WTC11 (cell line): Measurements from ENCODE around the gene RSRC1. TPM values are rescaled to one million over a fixed set of nuclear protein-coding genes. Genes with fewer than 3 reads are reported as not detected.

Source experiments
- ATAC-seq: fragments of 200-7000 bp; cut with Tn5 transposase; 2 replicates; pipeline ENCODE4 v1.10.0; 2021; ENCODE audit warnings: mild to moderate bottlenecking, moderate library complexity
- CTCF ChIA-PET: fragments of 300-600 bp; sonication (Branson Sonifier 250); formaldehyde crosslinking; loops from one replicate; lab custom pipeline; 2021; ENCODE audit warnings: antibody characterized with exemption; lab: Charles Lee
- POLR2A ChIA-PET: fragments of 350-600 bp; sonication (Branson Sonifier 250); formaldehyde crosslinking; loops from one replicate; lab custom pipeline; 2021; ENCODE audit warnings: antibody characterized with exemption; lab: Charles Lee
- DNase-seq: peaks from one replicate; pipeline ENCODE4 v3.0.0; 2021; ENCODE audit warnings: low spot score
- H3K27ac Mint-ChIP-seq: 2 replicates; pipeline ENCODE4 v1.8.0; 2021; ENCODE audit warnings: mixed read lengths
- H3K27me3 Mint-ChIP-seq: 2 replicates; pipeline ENCODE4 v1.8.0; 2021; ENCODE audit warnings: low read depth, mild to moderate bottlenecking, moderate library complexity, mixed read lengths
- H3K36me3 Mint-ChIP-seq: 2 replicates; pipeline ENCODE4 v1.8.0; 2021; ENCODE audit warnings: mixed read lengths
- H3K4me1 Mint-ChIP-seq: 2 replicates; pipeline ENCODE4 v1.8.0; 2022; ENCODE audit warnings: mixed read lengths
- H3K4me3 Mint-ChIP-seq: 2 replicates; pipeline ENCODE4 v1.8.0; 2021; ENCODE audit warnings: mild to moderate bottlenecking, moderate library complexity, mixed read lengths
- H3K9me3 Mint-ChIP-seq: 2 replicates; pipeline ENCODE4 v1.8.0; 2021; ENCODE audit warnings: mixed read lengths
- ATF6 ChIP-seq: sonication (generic); formaldehyde crosslinking; IDR thresholded peaks from 2 replicates; pipeline ENCODE4 v1.8.1; 2023; ENCODE audit warnings: mild to moderate bottlenecking, missing genetic modification reagents
- CREB1 ChIP-seq: sonication (generic); formaldehyde crosslinking; IDR thresholded peaks from 2 replicates; pipeline ENCODE4 v1.8.0; 2023; ENCODE audit warnings: mild to moderate bottlenecking, missing genetic modification reagents
- FOXK1 ChIP-seq: sonication (generic); formaldehyde crosslinking; IDR thresholded peaks from 2 replicates; pipeline ENCODE4 v1.8.0; 2022; ENCODE audit warnings: mild to moderate bottlenecking, moderate library complexity, missing genetic modification reagents
- FOXP4 ChIP-seq: sonication (generic); formaldehyde crosslinking; IDR thresholded peaks from 2 replicates; pipeline ENCODE4 v1.8.0; 2022; ENCODE audit warnings: mild to moderate bottlenecking, missing genetic modification reagents
- HMGA2 ChIP-seq: fragments of 250-450 bp; sonication (Bioruptor Pico); IDR thresholded peaks from 2 replicates; pipeline ENCODE4 v1.4.0; 2021; ENCODE audit warnings: mild to moderate bottlenecking, moderate library complexity
- MAX ChIP-seq: sonication (generic); formaldehyde crosslinking; IDR thresholded peaks from 2 replicates; pipeline ENCODE4 v1.8.0; 2022; ENCODE audit warnings: mild to moderate bottlenecking, missing genetic modification reagents
- NFE2L1 ChIP-seq: sonication (generic); formaldehyde crosslinking; IDR thresholded peaks from 2 replicates; pipeline ENCODE4 v1.8.1; 2023; ENCODE audit warnings: missing genetic modification reagents
- NR1H2 ChIP-seq: sonication (generic); formaldehyde crosslinking; IDR thresholded peaks from 2 replicates; pipeline ENCODE4 v1.9.0; 2021; ENCODE audit warnings: mild to moderate bottlenecking, moderate library complexity, missing genetic modification reagents
- NR2C2 ChIP-seq: sonication (generic); formaldehyde crosslinking; IDR thresholded peaks from 2 replicates; pipeline ENCODE4 v1.8.0; 2022; ENCODE audit warnings: mild to moderate bottlenecking, missing genetic modification reagents
- PRRX2 ChIP-seq: fragments of 250-450 bp; sonication (Bioruptor Pico); IDR thresholded peaks from 2 replicates; pipeline ENCODE4 v1.8.0; 2021; ENCODE audit warnings: mild to moderate bottlenecking
- RORB ChIP-seq: fragments of 250-450 bp; sonication (Bioruptor Pico); IDR thresholded peaks from 2 replicates; pipeline ENCODE4 v1.9.0; 2021; ENCODE audit warnings: mild to moderate bottlenecking
- SOX15 ChIP-seq: fragments of 250-450 bp; sonication (Bioruptor Pico); IDR thresholded peaks from 2 replicates; pipeline ENCODE4 v1.9.0; 2021; ENCODE audit warnings: mild to moderate bottlenecking
- TCF7 ChIP-seq: sonication (generic); formaldehyde crosslinking; IDR thresholded peaks from 2 replicates; pipeline ENCODE4 v1.8.0; 2022; ENCODE audit warnings: mild to moderate bottlenecking, low read depth, missing genetic modification reagents, moderate library complexity
- TEAD1 ChIP-seq: sonication (generic); formaldehyde crosslinking; IDR thresholded peaks from 2 replicates; pipeline ENCODE4 v1.8.0; 2022; ENCODE audit warnings: mild to moderate bottlenecking, missing genetic modification reagents
- ZMAT4 ChIP-seq: fragments of 250-450 bp; sonication (Bioruptor Pico); IDR thresholded peaks from 2 replicates; pipeline ENCODE4 v1.9.0; 2021; ENCODE audit warnings: mild to moderate bottlenecking
- ZNF416 ChIP-seq: fragments of 250-450 bp; sonication (Bioruptor Pico); IDR thresholded peaks from 2 replicates; pipeline ENCODE4 v1.9.0; 2021; ENCODE audit warnings: mild to moderate bottlenecking, inconsistent platforms
- ZNF423 ChIP-seq: fragments of 250-450 bp; sonication (Bioruptor Pico); IDR thresholded peaks from 2 replicates; pipeline ENCODE4 v2.1.2; 2022; ENCODE audit warnings: mild to moderate bottlenecking, moderate library complexity
- total RNA-seq: library from RNA; stranded (reverse); gene quantifications from 3 replicates; pipeline ENCODE4 v1.2.3, GENCODE V29; 2021
- TF ChIP-seq, protein P1 (sequence below): sonication (generic); formaldehyde crosslinking; IDR thresholded peaks from 2 replicates; pipeline ENCODE4 v1.8.1; 2023; ENCODE audit warnings: mild to moderate bottlenecking, missing genetic modification reagents, moderate library complexity
- TF ChIP-seq, protein P2 (sequence below): sonication (generic); formaldehyde crosslinking; IDR thresholded peaks from 2 replicates; pipeline ENCODE4 v1.8.0; 2022; ENCODE audit warnings: mild to moderate bottlenecking, missing genetic modification reagents

Gene RSRC1
- total RNA-seq, 1 experiment from 2014 or later, result 21.3 TPM

DNA sequence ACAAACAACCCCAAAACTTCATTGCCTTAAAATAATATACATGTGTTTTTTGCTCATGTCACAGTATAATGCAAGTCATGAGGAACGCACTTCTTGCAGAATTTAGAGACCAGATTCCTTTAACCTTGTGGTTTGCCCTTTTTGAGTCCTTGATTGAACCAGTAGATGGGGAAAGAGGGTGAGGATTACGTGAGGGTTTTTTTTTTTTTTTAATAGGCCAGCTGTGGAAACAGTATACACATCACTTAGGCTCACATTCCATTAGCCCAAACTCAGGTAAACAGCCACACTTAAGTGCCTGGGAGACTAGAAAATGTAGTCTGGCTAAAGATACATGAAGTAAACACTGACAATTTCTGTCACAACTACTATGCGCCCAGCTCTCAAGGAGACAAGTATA lies 346.2 kb downstream of the RSRC1 start:
- TF ChIP-seq RORB (no peak), ZMAT4 (CRISPR knock-in tag) (no peak), ZNF416 (CRISPR knock-in tag) (no peak), CREB1 (CRISPR knock-in tag) (no peak), FOXP4 (CRISPR knock-in tag) (no peak), NFE2L1 (CRISPR knock-in tag) (no peak), SOX15 (no peak), NR2C2 (CRISPR knock-in tag) (no peak), NR1H2 (no peak), ZNF423 (CRISPR knock-in tag) (no peak), TCF7 (CRISPR knock-in tag) (no peak), ATF6 (no peak), MAX (CRISPR knock-in tag) (no peak), PRRX2 (CRISPR knock-in tag) (no peak), HMGA2 (CRISPR knock-in tag) (no peak), FOXK1 (CRISPR knock-in tag) (no peak)
- TF ChIP-seq, protein P1, sequence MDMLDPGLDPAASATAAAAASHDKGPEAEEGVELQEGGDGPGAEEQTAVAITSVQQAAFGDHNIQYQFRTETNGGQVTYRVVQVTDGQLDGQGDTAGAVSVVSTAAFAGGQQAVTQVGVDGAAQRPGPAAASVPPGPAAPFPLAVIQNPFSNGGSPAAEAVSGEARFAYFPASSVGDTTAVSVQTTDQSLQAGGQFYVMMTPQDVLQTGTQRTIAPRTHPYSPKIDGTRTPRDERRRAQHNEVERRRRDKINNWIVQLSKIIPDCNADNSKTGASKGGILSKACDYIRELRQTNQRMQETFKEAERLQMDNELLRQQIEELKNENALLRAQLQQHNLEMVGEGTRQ (CRISPR knock-in tag), result no peak
- TF ChIP-seq, protein P2, sequence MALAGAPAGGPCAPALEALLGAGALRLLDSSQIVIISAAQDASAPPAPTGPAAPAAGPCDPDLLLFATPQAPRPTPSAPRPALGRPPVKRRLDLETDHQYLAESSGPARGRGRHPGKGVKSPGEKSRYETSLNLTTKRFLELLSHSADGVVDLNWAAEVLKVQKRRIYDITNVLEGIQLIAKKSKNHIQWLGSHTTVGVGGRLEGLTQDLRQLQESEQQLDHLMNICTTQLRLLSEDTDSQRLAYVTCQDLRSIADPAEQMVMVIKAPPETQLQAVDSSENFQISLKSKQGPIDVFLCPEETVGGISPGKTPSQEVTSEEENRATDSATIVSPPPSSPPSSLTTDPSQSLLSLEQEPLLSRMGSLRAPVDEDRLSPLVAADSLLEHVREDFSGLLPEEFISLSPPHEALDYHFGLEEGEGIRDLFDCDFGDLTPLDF, result no peak
- TF ChIP-seq, all 79 proteins: peak for 0
- DNase-seq, result no peak
- ATAC-seq, result peak; percentile 59

DNA sequence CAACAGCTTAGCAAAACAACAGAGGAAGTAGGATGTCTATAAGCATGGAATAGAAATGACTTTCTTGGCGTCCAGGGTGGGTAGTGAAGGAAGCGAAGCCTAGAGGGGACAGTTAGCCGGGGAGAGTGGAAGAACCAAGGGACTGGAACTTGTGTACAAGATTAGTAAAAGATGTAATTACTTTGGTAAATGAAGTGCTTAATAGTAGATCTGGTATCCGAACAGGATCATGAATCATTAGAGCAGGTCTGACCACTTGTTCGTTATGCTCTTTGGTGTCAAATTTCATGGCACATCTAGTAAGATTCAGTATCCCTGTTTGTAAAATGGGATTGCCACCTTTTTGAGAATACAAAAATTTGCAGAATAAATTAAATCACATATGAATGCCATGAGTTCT lies 348.6 kb downstream of the RSRC1 start:
- Mint-ChIP-seq H3K4me1 (peaks cover 5% of the 10 kb centered on the region), H3K36me3 (no peaks in the 10 kb centered on the region), H3K27ac (no peak overlapping the region), H3K9me3 (no peaks in the 10 kb centered on the region)
- no peak for ATAC-seq
- DNase-seq, result no peak
- no peak for TF ChIP-seq TEAD1
- TF ChIP-seq TCF7 (CRISPR knock-in tag), result no peak
- TF ChIP-seq MAX (CRISPR knock-in tag), result no peak
- TF ChIP-seq, all 79 proteins: peak for 0
- CTCF ChIA-PET, result no interaction called here
- POLR2A ChIA-PET, result no interaction called here
- no peak overlapping the region for H3K4me3 Mint-ChIP-seq
- no peaks in the 10 kb centered on the region for H3K27me3 Mint-ChIP-seq

More for the DNA sequence above, 346.2 kb downstream of the RSRC1 start:
- Mint-ChIP-seq H3K4me3 (no peak overlapping the region), H3K9me3 (no peaks in the 10 kb centered on the region), H3K36me3 (no peaks in the 10 kb centered on the region), H3K27me3 (no peaks in the 10 kb centered on the region), H3K27ac (no peak overlapping the region), H3K4me1 (peaks cover 8% of the 10 kb centered on the region)
- ChIA-PET CTCF (no interaction called here), POLR2A (no interaction called here)
